Brain microvascular endothelial cell (primary cell): Measurements from ENCODE around the gene SNAPC3.
A peak's percentile ranks its signal among the peaks of the same experiment; 100 is the strongest.
"Not testable (repeated sequence)": the region's sequence is repeated elsewhere in the genome, so short reads cannot be mapped to it uniquely, and the experiment has no call there.

Experiments used
- DNase-seq: peaks from one replicate; pipeline ENCODE4 v3.0.0-alpha.2; 2020
- H3K27ac ChIP-seq: fragments of 250-450 bp; sonication (Bioruptor Pico); 2 replicates; pipeline ENCODE4 v1.5.1; 2020; ENCODE audit warnings: mild to moderate bottlenecking, moderate library complexity
- H3K27me3 ChIP-seq: fragments of 250-450 bp; sonication (Bioruptor Pico); replicated peaks from 2 replicates; pipeline ENCODE4 v1.5.1; 2020; ENCODE audit warnings: mild to moderate bottlenecking
- H3K36me3 ChIP-seq: fragments of 250-450 bp; sonication (Bioruptor Pico); replicated peaks from 2 replicates; pipeline ENCODE4 v1.5.1; 2020; ENCODE audit warnings: mild to moderate bottlenecking
- H3K4me3 ChIP-seq: 2 replicates; pipeline ENCODE4 v1.5.1; 2011; ENCODE audit warnings: low read depth, mild to moderate bottlenecking, control low read depth, low read length, moderate library complexity
- CTCF ChIP-seq: IDR thresholded peaks from 2 replicates; pipeline ENCODE4 v1.5.1; 2011; ENCODE audit warnings: low read depth, mild to moderate bottlenecking, moderate library complexity, low read length, control low read depth, inconsistent platforms; ENCODE audit errors: missing control alignments
- in situ Hi-C: cut with HindIII; loops from 2 replicates; pipeline ENCODE4 v1.10.0; 2017; ENCODE audit warnings: low sequenced_read_pairs, low pct_ligation_motif_present

Gene SNAPC3

DNA sequence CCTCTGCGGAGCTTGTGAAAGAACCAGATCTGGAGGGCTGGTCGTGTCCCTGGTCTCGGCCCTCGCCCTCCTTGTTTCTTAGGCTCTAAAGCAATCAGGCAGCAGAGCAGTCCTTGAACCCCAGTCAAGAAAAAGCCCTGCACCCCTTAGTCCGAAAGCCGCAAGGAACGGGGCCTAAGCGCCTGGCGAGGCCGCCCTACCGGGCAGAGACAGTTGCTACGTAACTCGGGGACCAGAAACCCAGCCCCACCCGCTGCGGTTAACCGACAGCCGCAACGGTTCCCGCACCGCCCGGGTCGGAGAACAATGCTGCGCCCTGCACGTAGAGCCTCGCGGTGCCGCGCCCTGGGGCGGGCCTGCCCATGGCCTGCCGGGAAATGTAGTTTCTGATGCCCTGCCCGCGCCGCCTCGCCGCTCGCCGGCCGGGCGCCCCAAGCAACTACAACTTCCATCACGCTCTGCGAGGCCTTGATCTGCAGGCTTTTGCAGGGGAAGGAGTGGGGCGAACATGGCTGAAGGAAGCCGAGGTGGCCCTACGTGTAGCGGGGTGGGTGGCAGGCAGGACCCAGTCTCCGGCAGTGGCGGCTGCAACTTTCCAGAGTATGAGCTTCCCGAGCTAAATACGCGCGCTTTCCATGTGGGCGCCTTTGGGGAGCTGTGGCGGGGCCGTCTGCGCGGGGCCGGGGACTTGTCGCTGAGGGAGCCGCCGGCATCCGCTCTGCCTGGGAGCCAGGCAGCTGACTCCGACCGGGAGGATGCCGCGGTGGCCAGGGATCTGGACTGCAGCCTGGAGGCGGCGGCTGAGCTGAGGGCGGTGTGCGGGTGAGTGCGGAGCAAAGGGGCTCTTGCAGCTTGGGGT is at the start of gene SNAPC3:
TSS of gene SNAPC3 (plus strand) at position 505 of the 859 bp plus-strand sequence. CDS start at position 509, 4 bp downstream.
- Histone ChIP-seq H3K27me3 (no peaks in the 10 kb centered on the region), H3K4me3 (peak within 1 kb of the TSS; percentile 100), H3K27ac (peak within 1 kb of the TSS; percentile 82), H3K36me3 (peaks cover 11% of the 10 kb centered on the region)
- DNase-seq: peak; percentile 92
- no peak for TF ChIP-seq CTCF
- in situ Hi-C loops: no loop called here

DNA sequence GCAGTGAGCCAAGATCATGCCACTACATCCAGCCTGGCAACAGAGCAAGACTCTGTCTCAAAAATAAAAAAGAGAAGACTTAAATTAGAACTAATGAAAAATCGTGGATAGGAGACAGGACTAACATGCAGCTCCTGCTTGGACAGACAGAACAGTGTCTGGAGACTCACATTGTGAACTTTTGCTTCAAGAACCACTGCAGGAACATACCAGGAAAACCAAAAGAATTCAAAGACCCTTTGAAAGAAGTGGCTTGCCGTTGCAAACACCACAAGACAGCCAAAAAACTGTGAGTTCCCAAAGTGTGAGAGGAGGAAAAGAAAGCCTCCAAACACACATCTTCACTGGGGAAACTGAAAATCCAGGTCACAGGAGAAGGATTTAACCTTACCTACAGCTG is 48.8 kb upstream of the SNAPC3 start:
- no peak for DNase-seq
- no peak overlapping the region for H3K4me3 ChIP-seq
- H3K27ac ChIP-seq: no peak overlapping the region
- in situ Hi-C loops: no loop called here
- no peaks in the 10 kb centered on the region for H3K36me3 ChIP-seq
- TF ChIP-seq CTCF: no peak
- H3K27me3 ChIP-seq: no peaks in the 10 kb centered on the region

GRCh38 chr9:15374310-15374709 is 48.4 kb upstream of the SNAPC3 start:
- Histone ChIP-seq H3K27me3 (no peaks in the 10 kb centered on the region), H3K4me3 (no peak overlapping the region), H3K36me3 (no peaks in the 10 kb centered on the region), H3K27ac (no peak overlapping the region)
- in situ Hi-C loops: no loop called here
- DNase-seq: no peak
- no peak for TF ChIP-seq CTCF

- no peak overlapping the region for H3K27ac ChIP-seq
- no peak for TF ChIP-seq CTCF
- DNase-seq: no peak
- in situ Hi-C loops: no loop called here
- no peak overlapping the region for H3K4me3 ChIP-seq
- no peaks in the 10 kb centered on the region for H3K36me3 ChIP-seq
- no peaks in the 10 kb centered on the region for H3K27me3 ChIP-seq
Observed at GRCh38 chr9:15374825-15375224, 47.9 kb upstream of the SNAPC3 start.

DNA sequence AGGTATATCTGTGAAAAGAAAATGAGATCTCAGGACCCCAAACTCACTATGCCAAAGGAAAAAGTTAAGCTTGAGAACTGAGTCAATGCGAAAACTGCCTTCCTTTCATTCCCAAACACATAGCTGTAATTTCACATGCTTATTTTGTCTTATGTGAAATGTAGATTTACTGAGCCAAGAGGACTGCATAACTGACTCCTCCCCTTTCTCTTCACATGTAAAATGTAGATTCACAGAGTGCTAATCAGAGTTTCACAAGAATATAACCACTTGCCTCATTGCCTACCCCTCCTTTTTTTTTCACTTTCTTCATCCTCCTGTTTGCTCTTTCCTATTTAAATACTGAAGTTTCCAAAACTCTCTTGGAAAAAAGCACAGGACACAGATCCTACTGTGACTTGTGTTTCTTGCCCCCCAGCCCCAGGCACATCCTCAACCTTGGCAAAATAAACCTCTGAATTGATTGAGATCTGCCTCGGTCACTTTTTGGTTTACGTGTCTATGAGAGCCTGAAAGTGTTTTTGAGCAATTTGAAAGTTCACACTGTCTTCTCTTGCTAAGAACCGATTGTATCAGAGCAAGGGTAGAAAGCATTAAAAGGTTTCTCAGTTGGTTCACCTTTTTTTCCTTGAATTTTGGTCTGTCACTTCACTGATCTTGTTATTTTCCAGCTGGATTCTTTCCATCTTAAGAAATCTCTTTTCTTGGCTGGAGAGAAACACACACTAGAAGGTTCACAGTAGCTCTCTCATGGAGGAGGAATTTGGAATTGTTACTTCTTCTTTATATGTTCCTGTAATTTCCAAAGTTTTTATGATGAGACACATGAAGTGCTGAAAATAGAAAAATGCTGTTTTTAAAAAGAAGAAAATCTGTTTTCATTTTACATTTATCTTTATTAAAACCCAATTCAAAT is 44.8 kb upstream of the SNAPC3 start:
- Histone ChIP-seq H3K4me3 (no peak overlapping the region), H3K27me3 (no peaks in the 10 kb centered on the region), H3K27ac (no peak overlapping the region), H3K36me3 (no peaks in the 10 kb centered on the region)
- in situ Hi-C loops: no loop called here
- no peak for DNase-seq
- TF ChIP-seq CTCF: no peak

DNA sequence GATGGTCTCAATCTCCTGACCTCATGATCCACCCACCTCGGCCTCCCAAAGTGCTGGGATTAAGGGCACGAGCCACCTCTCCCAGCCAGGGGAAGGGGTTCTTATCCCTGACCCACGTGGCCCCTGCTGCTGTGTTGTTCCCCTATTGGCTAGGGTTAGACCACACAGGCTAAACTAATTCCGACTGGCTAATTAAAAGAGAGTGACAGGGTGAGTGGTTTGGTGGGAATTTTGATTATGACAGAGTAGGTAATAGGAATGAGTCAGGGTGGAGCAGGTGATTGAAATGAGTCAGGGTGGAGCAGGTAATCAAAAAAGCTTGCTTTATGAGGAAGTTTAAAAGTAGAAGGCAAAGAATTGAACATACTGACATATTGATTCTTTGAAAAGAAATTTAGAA is 43.4 kb upstream of the SNAPC3 start:
- H3K36me3 ChIP-seq, H3K27ac ChIP-seq, H3K4me3 ChIP-seq, DNase-seq, in situ Hi-C loops, H3K27me3 ChIP-seq: not testable (repeated sequence)

DNA sequence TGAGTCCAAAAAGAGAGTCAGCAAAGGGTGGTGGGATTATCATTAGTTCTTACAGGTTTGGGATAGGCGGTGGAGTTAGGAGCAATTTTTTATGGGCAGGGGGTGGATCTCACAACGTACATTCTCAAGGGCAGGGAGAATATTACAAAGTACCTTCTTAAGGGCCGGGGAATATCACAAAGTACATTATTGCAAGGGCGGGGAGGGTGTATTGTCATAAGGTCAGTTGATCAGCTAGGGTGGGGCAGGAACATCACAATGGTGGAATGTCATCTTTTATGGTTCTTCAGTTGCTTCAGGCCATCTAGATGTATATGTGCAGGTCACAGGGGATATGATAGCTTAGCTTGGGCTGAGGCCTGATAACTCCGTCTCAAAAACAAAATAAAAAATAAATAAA is 42.8 kb upstream of the SNAPC3 start:
- H3K4me3 ChIP-seq, H3K36me3 ChIP-seq, DNase-seq, H3K27ac ChIP-seq, H3K27me3 ChIP-seq, in situ Hi-C loops: not testable (repeated sequence)
